Astrocyte (in vitro differentiated cells and primary cell): ENCODE results near the gene EIF4EBP2. TPM values are rescaled to one million over a fixed set of nuclear protein-coding genes. Genes with fewer than 3 reads are reported as not detected.

ENCODE experiments used
- DNase-seq: peaks from one replicate; pipeline ENCODE4 v3.0.0-alpha.2; 2010; ENCODE audit warnings: low read depth
- FAIRE-seq: peaks from 2 replicates; lab custom pipeline; 2011; peaks lifted over from hg19 to GRCh38; lab: Jason Lieb, UNC
- H2AFZ ChIP-seq: 2 replicates; pipeline ENCODE4 v1.6.0; 2012; ENCODE audit warnings: low read depth, low read length, inconsistent platforms
- H3K27ac ChIP-seq: 2 replicates; pipeline ENCODE4 v1.5.1; 2011; ENCODE audit warnings: low read depth, low read length, inconsistent platforms
- H3K27me3 ChIP-seq: 2 replicates; pipeline ENCODE4 v1.6.0; 2011; ENCODE audit warnings: low read length, inconsistent platforms; ENCODE audit not compliant: insufficient read depth
- H3K36me3 ChIP-seq: 2 replicates; pipeline ENCODE4 v1.5.1; 2011; ENCODE audit warnings: low read length, inconsistent platforms; ENCODE audit not compliant: insufficient read depth
- H3K4me1 ChIP-seq: 2 replicates; pipeline ENCODE4 v1.5.1; 2011; ENCODE audit warnings: low read length, inconsistent platforms; ENCODE audit not compliant: insufficient read depth
- H3K4me2 ChIP-seq: 2 replicates; pipeline ENCODE4 v1.6.0; 2012; ENCODE audit warnings: low read length, inconsistent platforms
- H3K4me3 ChIP-seq: 2 replicates; pipeline ENCODE4 v1.5.1; 2011; ENCODE audit warnings: low read depth, mild to moderate bottlenecking, low read length, inconsistent platforms; ENCODE audit not compliant: insufficient read depth
- H3K79me2 ChIP-seq: 2 replicates; pipeline ENCODE4 v1.6.0; 2012; ENCODE audit warnings: mild to moderate bottlenecking, low read length, inconsistent platforms; ENCODE audit not compliant: insufficient read depth
- H3K9ac ChIP-seq: 2 replicates; pipeline ENCODE4 v1.6.0; 2012; ENCODE audit warnings: mild to moderate bottlenecking, low read length, inconsistent platforms
- H3K9me3 ChIP-seq: 2 replicates; pipeline ENCODE4 v1.5.1; 2012; ENCODE audit warnings: low read depth, mild to moderate bottlenecking, low read length, inconsistent platforms; ENCODE audit not compliant: insufficient read depth
- H4K20me1 ChIP-seq: 2 replicates; pipeline ENCODE4 v1.6.0; 2012; ENCODE audit warnings: low read length, inconsistent platforms; ENCODE audit not compliant: insufficient read depth
- H3K27ac Mint-ChIP-seq: one replicate; pipeline ENCODE4 v1.8.0; 2021; ENCODE audit warnings: mild to moderate bottlenecking, mixed read lengths; ENCODE audit not compliant: unreplicated experiment
- H3K27me3 Mint-ChIP-seq: one replicate; pipeline ENCODE4 v1.8.0; 2021; ENCODE audit warnings: low read depth, mixed read lengths; ENCODE audit not compliant: unreplicated experiment
- H3K36me3 Mint-ChIP-seq: one replicate; pipeline ENCODE4 v1.8.0; 2021; ENCODE audit warnings: low read depth, mixed read lengths; ENCODE audit not compliant: unreplicated experiment
- H3K4me1 Mint-ChIP-seq: one replicate; pipeline ENCODE4 v1.8.0; 2021; ENCODE audit warnings: low read depth, mixed read lengths; ENCODE audit not compliant: unreplicated experiment
- H3K4me3 Mint-ChIP-seq: one replicate; pipeline ENCODE4 v1.8.0; 2021; ENCODE audit warnings: mild to moderate bottlenecking, moderate library complexity, mixed read lengths; ENCODE audit not compliant: unreplicated experiment
- H3K9me3 Mint-ChIP-seq: one replicate; pipeline ENCODE4 v1.8.0; 2021; ENCODE audit warnings: mild to moderate bottlenecking, mixed read lengths; ENCODE audit not compliant: unreplicated experiment
- CTCF ChIP-seq: IDR thresholded peaks from 2 replicates; pipeline ENCODE4 v1.5.1; 2011; ENCODE audit warnings: low read depth, mild to moderate bottlenecking, inconsistent platforms, low read length, moderate library complexity; ENCODE audit not compliant: insufficient read depth
- EZH2 ChIP-seq: IDR thresholded peaks from 2 replicates; pipeline ENCODE4 v1.6.1; 2012; ENCODE audit warnings: mild to moderate bottlenecking, low read length, inconsistent platforms; ENCODE audit not compliant: insufficient read depth
- total RNA-seq: library from RNA; stranded (reverse); gene quantifications from 2 replicates; pipeline ENCODE4 v1.2.1, GENCODE V29; 2021

EIF4EBP2 gene
- total RNA-seq, 1 donor from 2014 or later, result 74.0 TPM

GRCh38 chr10:70374775-70375614 is 28.9 kb upstream of the EIF4EBP2 start:
- peaks cover 35% of the 10 kb centered on the region for H3K4me1 Mint-ChIP-seq
- FAIRE-seq (no peak), DNase-seq (peak; percentile 59)
- no peak overlapping the region for H3K9ac ChIP-seq
- H3K9me3 Mint-ChIP-seq, result no peaks in the 10 kb centered on the region
- H3K9me3 ChIP-seq, result no peaks in the 10 kb centered on the region
- peak overlapping the region; percentile 12 for H3K27ac Mint-ChIP-seq
- no peak overlapping the region for H2AFZ ChIP-seq
- H4K20me1 ChIP-seq, result peaks cover 4% of the 10 kb centered on the region
- peaks cover 2% of the 10 kb centered on the region for H3K36me3 Mint-ChIP-seq
- no peaks in the 10 kb centered on the region for H3K36me3 ChIP-seq
- H3K27me3 Mint-ChIP-seq, result no peaks in the 10 kb centered on the region
- H3K4me3 Mint-ChIP-seq, result no peak overlapping the region
- H3K27me3 ChIP-seq, result no peaks in the 10 kb centered on the region
- no peaks in the 10 kb centered on the region for H3K79me2 ChIP-seq
- H3K4me2 ChIP-seq, result peak overlapping the region; percentile 6
- peaks cover 19% of the 10 kb centered on the region for H3K4me1 ChIP-seq
- H3K27ac ChIP-seq, result no peak overlapping the region
- H3K4me3 ChIP-seq, result no peak overlapping the region
- TF ChIP-seq EZH2, result no peak
- TF ChIP-seq CTCF, result no peak

- Histone ChIP-seq H3K9ac (no peak overlapping the region), H3K27me3 (no peaks in the 10 kb centered on the region), H3K4me3 (no peak overlapping the region), H3K4me1 (peaks cover 24% of the 10 kb centered on the region), H2AFZ (no peak overlapping the region), H4K20me1 (peaks cover 13% of the 10 kb centered on the region), H3K4me2 (peak overlapping the region; percentile 68), H3K27ac (peak overlapping the region; percentile 12), H3K36me3 (no peaks in the 10 kb centered on the region), H3K79me2 (peaks cover 2% of the 10 kb centered on the region), H3K9me3 (no peaks in the 10 kb centered on the region)
- DNase-seq, result peak; percentile 29
- FAIRE-seq, result no peak
- H3K4me1 Mint-ChIP-seq, result peaks cover 35% of the 10 kb centered on the region
- no peaks in the 10 kb centered on the region for H3K9me3 Mint-ChIP-seq
- peak overlapping the region; percentile 90 for H3K27ac Mint-ChIP-seq
- TF ChIP-seq CTCF (no peak), EZH2 (no peak)
- H3K36me3 Mint-ChIP-seq, result peaks cover 2% of the 10 kb centered on the region
- peaks cover 1% of the 10 kb centered on the region for H3K27me3 Mint-ChIP-seq
- no peak overlapping the region for H3K4me3 Mint-ChIP-seq
These were observed 27.2 kb upstream of the EIF4EBP2 start for GRCh38 chr10:70376436-70377378.
